K562 (cell line): Measurements from ENCODE around the gene POLD1. TPM values are rescaled to one million over a fixed set of nuclear protein-coding genes. Genes with fewer than 3 reads are reported as not detected.

Source experiments
- ATAC-seq: fragments of 200-7000 bp; cut with Tn5 transposase; 3 replicates; pipeline ENCODE4 v1.9.1; 2020; ENCODE audit warnings: moderate library complexity
- BruUV-seq: library from RNA; stranded (reverse); fragments of 400-500 nt; replicated peaks from 2 replicates; lab custom pipeline; 2021; lab: Mats Ljungman, UMichigan
- CTCF ChIA-PET: fragments of 300-600 bp; formaldehyde crosslinking; extraction: SDS; loops from one replicate; lab custom pipeline; 2021; ENCODE audit warnings: low intra/inter-chr PET ratio; lab: Yijun Ruan, JAX
- POLR2A ChIA-PET: fragments of 300-600, 350-650 bp; sonication (Branson Sonifier 250); formaldehyde crosslinking; extraction: SDS; loops from one replicate; lab custom pipeline; 2021; ENCODE audit warnings: antibody characterized with exemption, inconsistent platforms; lab: Yijun Ruan, JAX
- DNase-seq, 4 experiments: peaks; one replicate each; pipeline versions ENCODE4 v3.0.0 to v3.0.0-alpha.2; 2011 to 2018; ENCODE audit warnings: low spot score in 3 of 4, mixed read lengths in 3 of 4; ENCODE audit errors: extremely low read depth in 1 of 4
- FAIRE-seq: peaks from 2 replicates; lab custom pipeline; 2011; peaks lifted over from hg19 to GRCh38; lab: Jason Lieb, UNC
- H2AFZ ChIP-seq: 2 replicates; pipeline ENCODE4 v1.6.0; 2011; ENCODE audit warnings: low read depth, low read length, control low read depth, inconsistent platforms
- H3K27ac ChIP-seq: fragments of 200-600 bp; 3 replicates; pipeline ENCODE4 v1.8.0; 2011; ENCODE audit warnings: low read depth, mild to moderate bottlenecking, control low read depth, inconsistent platforms, low read length, moderate library complexity, mixed read lengths; ENCODE audit errors: extremely low read depth
- H3K27me3 ChIP-seq, 2 experiments: fragments of 300-600 bp in 1 of 2; 2 replicates in 1 of 2; 3 replicates in 1 of 2; pipeline versions ENCODE4 v1.6.0 to v1.8.0; 2011; ENCODE audit warnings: inconsistent platforms in 2 of 2, low read length in 2 of 2, mild to moderate bottlenecking in 1 of 2, mixed read lengths in 1 of 2, moderate library complexity in 1 of 2; ENCODE audit not compliant: control insufficient read depth in 2 of 2, insufficient read depth in 2 of 2
- H3K36me3 ChIP-seq: fragments of 300-600 bp; 3 replicates; pipeline ENCODE4 v1.8.0; 2011; ENCODE audit warnings: mild to moderate bottlenecking, low read length, inconsistent platforms; ENCODE audit not compliant: control insufficient read depth, insufficient read depth
- H3K4me1 ChIP-seq, 2 experiments: fragments of 200-600 bp in 1 of 2; replicated peaks in 1 of 2; 2 replicates in 1 of 2; 3 replicates in 1 of 2; pipeline versions ENCODE4 v1.5.1 to v1.8.0; 2011; ENCODE audit warnings: inconsistent platforms in 2 of 2, low read length in 2 of 2, mild to moderate bottlenecking in 1 of 2, mixed read lengths in 1 of 2, moderate library complexity in 1 of 2; ENCODE audit not compliant: control insufficient read depth in 2 of 2, insufficient read depth in 2 of 2
- H3K4me2 ChIP-seq: 2 replicates; pipeline ENCODE4 v1.6.1; 2011; ENCODE audit warnings: low read length, control low read depth, inconsistent platforms, mixed read lengths; ENCODE audit not compliant: insufficient read depth
- H3K4me3 ChIP-seq: fragments of 200-600 bp; sonication (generic), shearing (Covaris generic); 2 replicates; pipeline ENCODE4 v1.5.1; 2016; ENCODE audit warnings: control low read depth, inconsistent platforms
- H3K79me2 ChIP-seq: fragments of 200-600 bp; 3 replicates; pipeline ENCODE4 v1.8.0; 2011; ENCODE audit warnings: low read length, inconsistent platforms; ENCODE audit not compliant: control insufficient read depth, insufficient read depth
- H3K9ac ChIP-seq, 2 experiments: 2 replicates each; pipeline versions ENCODE4 v1.6.0 to v1.6.1; 2011; ENCODE audit warnings: low read depth in 2 of 2, low read length in 2 of 2, control low read depth in 1 of 2, inconsistent platforms in 1 of 2, mild to moderate bottlenecking in 1 of 2, mixed read lengths in 1 of 2; ENCODE audit not compliant: insufficient read depth in 1 of 2
- H3K9me1 ChIP-seq: one replicate; pipeline ENCODE4 v1.6.0; 2011; ENCODE audit warnings: inconsistent platforms, mild to moderate bottlenecking, low read length, moderate library complexity; ENCODE audit not compliant: control insufficient read depth, insufficient read depth
- H3K9me3 ChIP-seq: replicated peaks from 2 replicates; pipeline ENCODE4 v1.5.1; 2011; ENCODE audit warnings: low read depth, low read length, inconsistent platforms; ENCODE audit not compliant: control insufficient read depth, insufficient read depth
- H4K20me1 ChIP-seq: replicated peaks from 2 replicates; pipeline ENCODE4 v1.6.1; 2011; ENCODE audit warnings: low read length, inconsistent platforms, mixed read lengths; ENCODE audit not compliant: control insufficient read depth, insufficient read depth
- ARHGAP35 ChIP-seq: fragments of 450-650 bp; IDR thresholded peaks from 2 replicates; pipeline ENCODE4 v1.6.1; 2018; ENCODE audit not compliant: partially characterized antibody
- ARID1B ChIP-seq: fragments of 450-650 bp; IDR thresholded peaks from 2 replicates; pipeline ENCODE4 v1.6.1; 2016; ENCODE audit warnings: antibody characterized with exemption, mild to moderate bottlenecking, inconsistent platforms
- BCOR ChIP-seq: fragments of 450-650 bp; IDR thresholded peaks from 2 replicates; pipeline ENCODE4 v1.6.1; 2016
- BRCA1 ChIP-seq, 2 experiments: fragments of 450-650 bp in 1 of 2; sonication (generic) in 1 of 2; formaldehyde crosslinking in 1 of 2; IDR thresholded peaks; 2 replicates each; pipeline versions ENCODE4 v1.5.0 to v1.6.1; 2017 to 2020; ENCODE audit warnings: mild to moderate bottlenecking in 1 of 2, missing genetic modification reagents in 1 of 2
- CCAR2 ChIP-seq: fragments of 200-400 bp; formaldehyde crosslinking; IDR thresholded peaks from 2 replicates; pipeline ENCODE4 v1.6.1; 2017; ENCODE audit warnings: mild to moderate bottlenecking, low read depth, low read length
- CHD4 ChIP-seq: fragments of 200-600 bp; sonication (generic); IDR thresholded peaks from 3 replicates; pipeline ENCODE4 v1.6.1; 2012; ENCODE audit warnings: low read depth, mild to moderate bottlenecking, mixed read lengths, low read length, inconsistent platforms; ENCODE audit not compliant: insufficient read depth, insufficient replicate concordance, poor library complexity, severe bottlenecking
- CREB1 ChIP-seq, 2 experiments: sonication (generic) in 1 of 2; formaldehyde crosslinking in 1 of 2; IDR thresholded peaks; 2 replicates each; pipeline versions ENCODE4 v1.6.1 to v1.8.0; 2012 to 2022; ENCODE audit warnings: inconsistent platforms in 1 of 2, mild to moderate bottlenecking in 1 of 2, missing genetic modification reagents in 1 of 2, moderate library complexity in 1 of 2
- CTBP1 ChIP-seq: fragments of 450-650 bp; IDR thresholded peaks from 2 replicates; pipeline ENCODE4 v1.6.1; 2016; ENCODE audit warnings: borderline replicate concordance
- EZH2 ChIP-seq: IDR thresholded peaks from 2 replicates; pipeline ENCODE4 v1.6.1; 2012; ENCODE audit warnings: low read depth, mild to moderate bottlenecking, inconsistent platforms, low read length, borderline replicate concordance
- IRF9 ChIP-seq: fragments of 450-650 bp; IDR thresholded peaks from 2 replicates; pipeline ENCODE4 v1.6.1; 2016; ENCODE audit warnings: missing biosample characterization, missing genetic modification characterization
- MAX ChIP-seq: sonication (generic); formaldehyde crosslinking; IDR thresholded peaks from 2 replicates; pipeline ENCODE4 v1.9.0; 2022; ENCODE audit warnings: mild to moderate bottlenecking, missing genetic modification reagents
- MCM2 ChIP-seq: fragments of 450-650 bp; IDR thresholded peaks from 2 replicates; pipeline ENCODE4 v1.6.1; 2017; ENCODE audit warnings: low read depth, mild to moderate bottlenecking
- NR3C1 ChIP-seq: sonication (generic); formaldehyde crosslinking; IDR thresholded peaks from 2 replicates; pipeline ENCODE4 v1.8.1; 2022; ENCODE audit warnings: missing genetic modification reagents
- RBM34 ChIP-seq: fragments of 200-400 bp; formaldehyde crosslinking; IDR thresholded peaks from 2 replicates; pipeline ENCODE4 v1.6.1; 2018; ENCODE audit warnings: low read length, borderline replicate concordance; ENCODE audit not compliant: insufficient read depth
- SETDB1 ChIP-seq: IDR thresholded peaks from one replicate; pipeline ENCODE4 v1.6.1; 2012; ENCODE audit warnings: low read length, control low read depth, inconsistent platforms
- TGIF2 ChIP-seq: sonication (generic); formaldehyde crosslinking; IDR thresholded peaks from 2 replicates; pipeline ENCODE4 v1.8.1; 2022; ENCODE audit warnings: mild to moderate bottlenecking, missing genetic modification reagents, moderate library complexity
- ZFX ChIP-seq: sonication (generic); formaldehyde crosslinking; IDR thresholded peaks from 2 replicates; pipeline ENCODE4 v1.8.0; 2022; ENCODE audit warnings: mild to moderate bottlenecking, missing genetic modification reagents, moderate library complexity
- ZNF121 ChIP-seq: sonication (generic); formaldehyde crosslinking; conservative IDR thresholded peaks from 2 replicates; pipeline ENCODE4 v1.8.0; 2022; ENCODE audit warnings: missing genetic modification reagents
- ZNF23 ChIP-seq: fragments of 250-450 bp; sonication (Bioruptor Pico); IDR thresholded peaks from 2 replicates; pipeline ENCODE4 v1.4.0; 2020; ENCODE audit warnings: mild to moderate bottlenecking
- ZNF75A ChIP-seq: fragments of 450-650 bp; formaldehyde crosslinking; IDR thresholded peaks from 2 replicates; pipeline ENCODE4 v1.4.0; 2020; ENCODE audit warnings: mild to moderate bottlenecking
- ZZZ3 ChIP-seq: fragments of 450-650 bp; IDR thresholded peaks from 2 replicates; pipeline ENCODE4 v1.6.1; 2016; ENCODE audit warnings: antibody characterized with exemption, mild to moderate bottlenecking, moderate library complexity
- WGBS: fragments of 100-300 bp; shearing (Covaris generic); methylation state at CpG from one replicate; pipeline ENCODE4 v1.1.6; 2016; ENCODE audit warnings: low coverage, mixed read lengths; ENCODE audit not compliant: insufficient coverage; ENCODE audit errors: missing lambda C conversion rate; 5-methylcytosine and 5-hydroxymethylcytosine counted together
- in situ Hi-C: fragments of 300-500 bp; cut with MboI; formaldehyde crosslinking; loops from 4 replicates; pipeline ENCODE4 v1.15.0; 2018; ENCODE audit warnings: inconsistent platforms, mixed read lengths
- intact Hi-C: fragments of 100-400 bp; cut with micrococcal nuclease; formaldehyde crosslinking; loops from 2 replicates; pipeline ENCODE4 v1.14.2; 2022
- polyA plus RNA-seq, 8 experiments: library from polyadenylated mRNA; depleted of rRNA in 4 of 8; stranded (reverse) in 5 of 8; unstranded in 3 of 8; fragments of >200 nt; fragmentation: Nextera tagmentation in 2 of 8; fragmentation: Illumina TruSeq in 1 of 8; extraction: Ambion mirVana in 2 of 8; extraction: Trizol in 1 of 8; gene quantifications; 2 replicates each; pipeline versions ENCODE4 v1.2.1 to v1.2.3, GENCODE V29; 2011 to 2014; ENCODE audit warnings: inconsistent platforms in 1 of 8, missing spikeins in 1 of 8
- total RNA-seq, 7 experiments: library from RNA; depleted of rRNA in 6 of 7; stranded (reverse); fragments of >200 nt in 6 of 7; fragmentation: Illumina TruSeq in 2 of 7; extraction: Trizol in 2 of 7; gene quantifications; 2 replicates each; pipeline versions ENCODE4 v1.2.1 to v1.2.3, GENCODE V29; 2011 to 2021; ENCODE audit warnings: low replicate concordance in 1 of 7

POLD1 gene
- total and polyA plus RNA-seq, 9 of the 15 experiments (the other 6 are each of a cell fraction or from before 2014, with no cell fraction given), result 1.3 to 312 (median 47.8) TPM

- TF ChIP-seq IRF9 (tag) (no peak), BRCA1 (IDR thresholded peaks at IDR 0.05) (no peak), BRCA1 (CRISPR knock-in tag; IDR thresholded peaks at IDR 0.05) (no peak), TGIF2 (CRISPR knock-in tag) (no peak), BCOR (peak; percentile 63; the same call in 1 of the 2 replicates), ZZZ3 (no peak)
- TF ChIP-seq, all 486 proteins: peak for 4
These were observed 36.7 kb downstream of the POLD1 start (continued) for GRCh38 chr19:50420808-50421207.

- no peaks in the 10 kb centered on the region for H3K9me3 ChIP-seq
- no peaks in the 10 kb centered on the region for H3K27me3 ChIP-seq
- in situ Hi-C loops (no loop called here), intact Hi-C loops (no loop called here)
- no peak overlapping the region for H3K27ac ChIP-seq
- no peak for ATAC-seq
- H2AFZ ChIP-seq, result no peak overlapping the region
- H3K36me3 ChIP-seq, result no peaks in the 10 kb centered on the region; the same call in 2 of the 3 replicates
- no peak for DNase-seq
- H4K20me1 ChIP-seq, result no peaks in the 10 kb centered on the region
- no peaks in the 10 kb centered on the region for H3K79me2 ChIP-seq
- ChIA-PET POLR2A (interaction anchor here (1.8 kb wide), 1 partner anchor 37 kb away, joined by 4 read pairs; no protein-coding TSS in a partner anchor), CTCF (no interaction called here)
- WGBS, result 71% methylated on average over 13 of the region's 18 CpGs
- no peak overlapping the region for H3K4me2 ChIP-seq
- FAIRE-seq, result no peak
- no peak overlapping the region; a peak in 1 of 4 replicates for H3K9ac ChIP-seq
- H3K4me1 ChIP-seq, result peaks cover 0 to 24% of the 10 kb centered on the region in 2 experiments; a peak in 2 of 5 replicates
- no peaks in the 10 kb centered on the region for H3K9me1 ChIP-seq
- BruUV-seq, result no TSS peak
- no peak overlapping the region for H3K4me3 ChIP-seq
- TF ChIP-seq EZH2 (no peak), ARHGAP35 (no peak), MCM2 (no peak), ARID1B (no peak), RBM34 (no peak), MAX (no peak), ZFX (no peak), CTBP1 (no peak), ZNF75A (no peak), CREB1 (IDR thresholded peaks at IDR 0.05) (no peak), CREB1 (CRISPR knock-in tag; IDR thresholded peaks at IDR 0.05) (no peak), ZNF23 (CRISPR knock-in tag) (no peak), NR3C1 (no peak), ZNF121 (peak; percentile 83), CCAR2 (no peak), CHD4 (no peak), SETDB1 (no peak)
These were observed 38.5 kb downstream of the POLD1 start for GRCh38 chr19:50422397-50423278.
